Loucy (cell line): ENCODE measurements around the gene PAM.

ENCODE experiments used
- EZH2phosphoT487 ChIP-seq: fragments of 200-600 bp; IDR thresholded peaks from 2 replicates; pipeline ENCODE4 v1.6.1; 2018; ENCODE audit warnings: antibody characterized with exemption, mild to moderate bottlenecking, moderate library complexity, borderline replicate concordance
- TF ChIP-seq, protein P1 (sequence below): fragments of 200-600 bp; sonication (generic); conservative IDR thresholded peaks from 2 replicates; pipeline ENCODE4 v1.5.1; 2014; ENCODE audit warnings: mild to moderate bottlenecking, antibody characterized with exemption, low read length

DNA sequence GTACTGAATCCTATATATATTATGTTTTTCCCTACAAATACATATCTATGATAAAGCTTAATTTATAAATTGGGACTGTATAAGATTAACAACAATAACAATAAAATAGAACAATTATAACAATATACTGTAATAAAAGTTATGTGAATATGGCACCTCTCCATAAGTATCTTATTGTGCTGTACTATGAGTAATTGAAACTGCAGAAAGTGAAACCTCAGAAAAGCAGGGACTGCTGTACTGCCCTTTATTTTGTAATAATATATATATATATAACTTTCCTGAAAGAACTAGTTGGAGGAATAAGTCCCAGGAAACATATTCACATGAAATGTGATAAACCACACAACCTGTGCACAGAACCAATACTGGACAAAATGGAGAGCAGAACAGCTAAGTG is 77.3 kb downstream of the PAM start:
- TF ChIP-seq, protein P1, sequence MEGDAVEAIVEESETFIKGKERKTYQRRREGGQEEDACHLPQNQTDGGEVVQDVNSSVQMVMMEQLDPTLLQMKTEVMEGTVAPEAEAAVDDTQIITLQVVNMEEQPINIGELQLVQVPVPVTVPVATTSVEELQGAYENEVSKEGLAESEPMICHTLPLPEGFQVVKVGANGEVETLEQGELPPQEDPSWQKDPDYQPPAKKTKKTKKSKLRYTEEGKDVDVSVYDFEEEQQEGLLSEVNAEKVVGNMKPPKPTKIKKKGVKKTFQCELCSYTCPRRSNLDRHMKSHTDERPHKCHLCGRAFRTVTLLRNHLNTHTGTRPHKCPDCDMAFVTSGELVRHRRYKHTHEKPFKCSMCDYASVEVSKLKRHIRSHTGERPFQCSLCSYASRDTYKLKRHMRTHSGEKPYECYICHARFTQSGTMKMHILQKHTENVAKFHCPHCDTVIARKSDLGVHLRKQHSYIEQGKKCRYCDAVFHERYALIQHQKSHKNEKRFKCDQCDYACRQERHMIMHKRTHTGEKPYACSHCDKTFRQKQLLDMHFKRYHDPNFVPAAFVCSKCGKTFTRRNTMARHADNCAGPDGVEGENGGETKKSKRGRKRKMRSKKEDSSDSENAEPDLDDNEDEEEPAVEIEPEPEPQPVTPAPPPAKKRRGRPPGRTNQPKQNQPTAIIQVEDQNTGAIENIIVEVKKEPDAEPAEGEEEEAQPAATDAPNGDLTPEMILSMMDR = no peak
- TF ChIP-seq EZH2phosphoT487 = no peak
